ENCODE measurements around the gene RASAL1.

Gene RASAL1

GRCh38 chr12:113162102-113163029 is 26.8 kb upstream of the RASAL1 start:
- in situ Hi-C loops (cut with HindIII; ENCODE audit: low sequenced_read_pairs) = loop anchor here (5.0 kb wide), 1 partner anchor 100 kb away; no protein-coding TSS in a partner anchor

DNA sequence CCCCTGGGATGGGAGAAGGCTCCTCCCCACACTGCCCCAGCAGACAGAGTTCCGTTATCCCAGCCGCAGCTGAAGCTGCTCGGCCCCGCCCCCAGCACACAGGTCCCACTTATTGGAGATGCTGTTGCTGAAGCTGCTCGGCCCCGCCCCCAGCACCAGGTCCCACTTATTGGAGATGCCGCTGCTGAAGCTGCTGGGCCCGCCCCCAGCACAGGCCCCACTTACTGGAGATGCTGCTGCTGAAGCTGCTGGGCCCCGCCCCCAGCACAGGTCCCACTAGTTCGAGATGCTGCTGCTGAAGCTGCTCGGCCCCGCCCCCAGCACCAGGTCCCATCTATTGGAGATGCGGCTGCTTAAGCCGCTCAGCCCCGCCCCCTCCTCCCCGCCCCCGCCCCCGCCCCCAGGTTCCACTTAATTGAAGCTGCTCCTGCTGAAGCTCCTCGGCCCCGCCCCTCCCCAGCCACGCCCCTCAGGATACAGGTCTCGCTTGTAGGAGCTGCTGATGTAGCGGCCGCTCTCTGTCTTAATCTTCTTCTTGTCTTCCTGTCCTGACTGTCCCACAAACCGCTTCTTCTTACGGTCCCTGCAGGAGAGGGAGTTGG is 26.0 kb upstream of the RASAL1 start:
- in situ Hi-C loops (cut with HindIII; ENCODE audit: low sequenced_read_pairs) = loop anchor here (5.0 kb wide), 1 partner anchor 99 kb away; no protein-coding TSS in a partner anchor

GRCh38 chr12:113159937-113160336 is 24.4 kb upstream of the RASAL1 start:
- in situ Hi-C loops (cut with HindIII; ENCODE audit: low sequenced_read_pairs) = loop anchor here (5.0 kb wide), 1 partner anchor 98 kb away; no protein-coding TSS in a partner anchor

GRCh38 chr12:113158439-113159203 is 23.1 kb upstream of the RASAL1 start:
- in situ Hi-C loops (cut with HindIII; ENCODE audit: low sequenced_read_pairs) = no loop called here

DNA sequence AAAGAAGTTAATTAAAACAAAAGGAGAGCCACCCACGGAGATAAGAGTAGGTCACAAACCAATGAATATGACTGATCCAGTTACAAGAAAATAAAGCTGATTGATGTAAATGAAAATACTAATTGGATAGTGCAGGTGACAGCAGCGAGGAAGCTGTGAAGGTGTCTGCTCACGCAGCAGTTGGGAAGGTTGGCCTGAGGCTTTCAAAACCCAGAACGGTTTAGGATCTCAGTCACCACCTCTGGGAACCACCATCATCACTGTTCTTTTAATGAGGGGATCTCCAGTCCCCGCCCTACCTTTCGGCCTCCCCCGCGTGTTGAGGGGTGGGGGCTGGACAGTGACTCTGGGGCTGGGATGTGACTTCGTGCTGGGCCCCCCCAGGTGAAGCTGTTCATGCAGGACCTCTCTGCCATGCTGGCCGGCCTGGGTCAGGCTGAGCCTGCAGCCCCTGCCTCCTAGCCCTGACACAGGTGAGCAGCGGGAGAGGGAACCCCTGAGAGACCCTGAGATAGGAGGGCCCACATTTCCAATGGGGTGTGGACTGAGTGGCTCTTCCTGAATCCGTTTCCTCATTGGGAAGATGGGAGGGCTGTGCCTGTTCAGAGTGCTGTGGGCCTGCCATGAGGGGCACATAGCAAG is 21.8 kb upstream of the RASAL1 start:
- in situ Hi-C loops (cut with HindIII; ENCODE audit: low sequenced_read_pairs) = no loop called here

DNA sequence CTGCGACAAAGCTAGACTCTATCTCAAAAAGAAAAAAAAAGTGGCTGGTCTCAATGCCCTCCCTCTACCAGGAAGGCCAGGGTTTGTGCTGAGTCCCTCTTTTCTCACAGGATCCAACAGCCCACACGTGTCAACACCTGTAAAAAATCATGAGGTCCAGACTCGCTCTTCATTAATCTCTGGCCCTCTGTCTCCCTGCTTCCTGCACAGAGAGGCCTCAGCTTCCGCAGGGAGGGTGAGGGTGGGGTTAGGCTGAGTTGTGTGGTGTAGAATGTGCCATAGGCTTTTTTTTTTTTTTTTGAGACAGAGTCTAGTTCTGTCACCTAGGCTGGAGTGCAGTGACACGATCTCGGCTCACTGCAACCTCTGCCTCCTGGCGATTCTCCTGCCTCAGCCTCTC is 20.1 kb upstream of the RASAL1 start:
- in situ Hi-C loops (cut with HindIII; ENCODE audit: low sequenced_read_pairs) = no loop called here

DNA sequence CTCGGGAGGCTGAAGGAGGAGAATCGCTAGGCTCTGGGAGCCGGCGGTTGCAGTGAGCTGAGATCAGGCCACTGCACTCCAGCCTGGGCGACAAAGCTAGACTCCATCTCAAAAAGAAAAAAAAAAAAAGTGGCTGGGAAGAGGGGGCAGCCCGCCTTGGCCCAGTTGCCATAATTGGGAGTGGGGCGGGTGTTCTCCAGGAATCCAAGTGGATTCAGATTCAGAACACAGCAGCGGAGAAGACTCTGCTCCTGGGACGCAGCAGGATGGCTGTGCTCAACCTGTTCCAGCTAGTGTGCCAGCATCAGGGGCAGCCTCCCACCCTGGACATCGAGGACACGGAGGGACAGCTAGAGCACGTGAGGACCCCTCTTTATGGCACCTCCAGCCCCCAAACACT is 19.5 kb upstream of the RASAL1 start:
- in situ Hi-C loops (cut with HindIII; ENCODE audit: low sequenced_read_pairs) = no loop called here

DNA sequence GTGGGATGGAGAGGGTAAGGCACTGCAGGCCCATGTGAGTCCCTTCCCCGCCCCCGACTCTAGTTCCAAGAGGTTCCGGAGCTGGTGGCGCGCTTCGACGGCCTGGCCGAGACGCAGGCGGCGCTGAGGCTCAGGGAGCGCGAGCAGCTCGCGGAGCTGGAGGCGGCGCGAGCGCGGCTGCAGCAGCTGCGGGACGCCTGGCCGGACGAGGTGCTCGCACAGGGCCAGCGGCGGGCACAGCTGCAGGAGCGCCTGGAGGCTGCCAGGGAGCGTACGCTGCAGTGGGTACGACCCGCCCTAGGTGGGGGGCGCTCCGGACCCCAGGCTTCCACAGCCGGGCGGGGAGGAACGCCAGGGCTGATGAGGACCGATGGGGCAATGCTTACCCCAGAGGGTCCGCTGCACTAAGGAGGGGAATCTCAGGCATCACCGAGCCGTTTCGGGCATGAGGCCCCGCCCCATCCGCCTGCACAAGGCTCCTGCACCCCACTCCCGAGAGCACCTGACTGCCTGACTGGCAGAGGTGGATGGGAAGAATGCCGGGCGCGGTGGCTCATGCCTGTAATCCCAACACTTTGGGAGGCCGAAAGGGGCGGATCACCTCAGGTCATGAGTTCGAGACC is 18.9 kb upstream of the RASAL1 start:
- in situ Hi-C loops (cut with HindIII; ENCODE audit: low sequenced_read_pairs) = no loop called here

- in situ Hi-C loops (cut with HindIII; ENCODE audit: low sequenced_read_pairs) = no loop called here
These were observed 17.6 kb upstream of the RASAL1 start for GRCh38 chr12:113152835-113153814.

GRCh38 chr12:113152196-113152834 is 16.8 kb upstream of the RASAL1 start:
- in situ Hi-C loops (cut with HindIII; ENCODE audit: low sequenced_read_pairs) = no loop called here

GRCh38 chr12:113151655-113152054 is 16.1 kb upstream of the RASAL1 start:
- in situ Hi-C loops (cut with HindIII; ENCODE audit: low sequenced_read_pairs) = no loop called here

- in situ Hi-C loops (cut with HindIII; ENCODE audit: low sequenced_read_pairs) = no loop called here
These were observed 14.0 kb upstream of the RASAL1 start, which contains the start of gene CFAP73 for GRCh38 chr12:113149361-113150150. Gene CFAP73, plus strand, starts transcription at chr12:113149724. Its CDS starts 134 bp downstream, at chr12:113149858.

GRCh38 chr12:113146999-113147398 is 11.4 kb upstream of the RASAL1 start:
- in situ Hi-C loops (cut with HindIII; ENCODE audit: low sequenced_read_pairs) = no loop called here

GRCh38 chr12:113145720-113146551 is 10.4 kb upstream of the RASAL1 start:
- in situ Hi-C loops (cut with HindIII; ENCODE audit: low sequenced_read_pairs) = no loop called here

DNA sequence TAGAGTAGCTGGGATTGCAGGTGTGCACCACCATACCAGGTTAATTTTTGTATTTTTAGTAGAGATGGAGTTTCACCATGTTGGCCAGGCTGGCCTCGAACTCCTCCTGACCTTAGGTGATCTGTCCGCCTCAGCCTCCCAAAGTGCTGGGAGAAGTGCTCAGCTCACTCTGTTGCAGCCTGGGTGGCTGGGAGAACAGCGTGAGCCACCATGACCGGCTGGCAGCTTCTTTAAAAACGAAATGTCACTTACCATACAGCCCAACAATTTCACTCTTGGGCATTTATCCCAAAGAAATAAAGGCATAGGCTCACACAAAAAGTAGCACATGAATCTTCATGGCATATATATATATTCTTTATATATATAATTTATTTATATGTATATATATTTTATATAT is 9.2 kb upstream of the RASAL1 start:
- in situ Hi-C loops (cut with HindIII; ENCODE audit: low sequenced_read_pairs) = no loop called here

DNA sequence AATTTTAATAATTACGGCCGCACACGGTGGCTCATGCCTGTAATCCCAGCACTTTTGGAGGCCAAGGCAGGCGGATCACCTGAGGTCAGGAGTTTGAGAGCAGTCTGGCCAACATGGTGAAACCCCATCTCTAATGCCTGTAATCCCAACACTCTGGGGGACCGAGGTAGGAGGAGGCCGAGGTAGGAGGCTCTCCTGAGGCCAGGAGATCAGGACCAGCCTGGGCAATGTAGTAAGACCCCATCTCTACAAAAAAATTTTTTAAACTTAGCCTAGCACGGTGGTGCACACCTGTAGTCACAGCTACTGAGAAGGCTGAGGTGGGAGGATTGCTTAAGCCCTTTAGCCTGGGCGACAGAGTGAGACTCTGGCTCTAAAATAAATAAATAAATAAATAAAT is 8.4 kb upstream of the RASAL1 start:
- in situ Hi-C loops (cut with HindIII; ENCODE audit: low sequenced_read_pairs) = no loop called here

GRCh38 chr12:113142886-113143332 is 7.3 kb upstream of the RASAL1 start:
- in situ Hi-C loops (cut with HindIII; ENCODE audit: low sequenced_read_pairs) = no loop called here

Data from endothelial cell of hepatic sinusoid (primary cell).